IMR-90 (cell line): ENCODE data around the gene TMCO2.

Source experiments
- CHD1 ChIP-seq: IDR thresholded peaks from 2 replicates; pipeline ENCODE4 v1.6.1; 2012; ENCODE audit warnings: low read depth, low read length, improper control_type of control experiment
- MAFK ChIP-seq: IDR thresholded peaks from 2 replicates; pipeline ENCODE4 v1.6.1; 2012; ENCODE audit warnings: low read depth, low read length, improper control_type of control experiment
- POLR2A ChIP-seq: IDR thresholded peaks from 2 replicates; pipeline ENCODE4 v1.6.1; 2012; ENCODE audit warnings: mild to moderate bottlenecking, low read depth, low read length
- RFX5 ChIP-seq: IDR thresholded peaks from 2 replicates; pipeline ENCODE4 v1.8.0; 2012; ENCODE audit warnings: low read depth, mild to moderate bottlenecking, low read length, moderate library complexity
- SMC3 ChIP-seq: fragments of 150-350 bp; IDR thresholded peaks from 2 replicates; pipeline ENCODE4 v1.6.1; 2016; ENCODE audit warnings: low read depth, mild to moderate bottlenecking, antibody characterized with exemption, low read length, moderate library complexity
- TF ChIP-seq, protein P1 (sequence below): conservative IDR thresholded peaks from 2 replicates; pipeline ENCODE4 v1.5.1; 2012; ENCODE audit warnings: mild to moderate bottlenecking, low read depth, low read length, improper control_type of control experiment

DNA sequence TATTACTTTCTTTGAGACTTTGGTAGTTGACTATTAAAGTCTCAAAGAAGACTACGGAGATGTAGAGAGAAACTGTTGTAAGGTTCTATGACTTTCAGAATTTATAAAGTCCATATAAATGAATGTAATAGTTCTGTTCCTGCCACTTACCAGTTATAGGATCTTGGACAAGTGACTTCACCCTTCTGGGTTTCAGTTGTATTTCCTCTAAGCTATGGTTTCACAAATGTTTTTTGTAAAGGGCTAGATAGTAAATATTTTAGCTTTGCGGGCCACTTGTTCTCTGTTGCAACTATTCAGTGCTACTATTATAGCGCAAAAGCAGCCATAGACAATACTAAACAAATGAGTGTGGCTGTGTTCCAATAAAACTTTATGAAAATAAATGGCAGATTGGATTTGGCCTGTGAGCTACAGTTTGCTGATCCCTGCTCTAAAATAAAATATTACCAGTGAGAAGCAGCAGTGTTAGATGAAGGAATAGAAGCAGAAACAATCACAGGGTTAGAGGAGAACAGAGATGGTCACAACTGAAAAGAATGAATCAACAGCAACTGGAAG, 25.0 kb downstream of the TMCO2 start:
- TF ChIP-seq POLR2A (no peak), CHD1 (no peak), RFX5 (no peak), SMC3 (no peak), MAFK (no peak)
- TF ChIP-seq, protein P1, sequence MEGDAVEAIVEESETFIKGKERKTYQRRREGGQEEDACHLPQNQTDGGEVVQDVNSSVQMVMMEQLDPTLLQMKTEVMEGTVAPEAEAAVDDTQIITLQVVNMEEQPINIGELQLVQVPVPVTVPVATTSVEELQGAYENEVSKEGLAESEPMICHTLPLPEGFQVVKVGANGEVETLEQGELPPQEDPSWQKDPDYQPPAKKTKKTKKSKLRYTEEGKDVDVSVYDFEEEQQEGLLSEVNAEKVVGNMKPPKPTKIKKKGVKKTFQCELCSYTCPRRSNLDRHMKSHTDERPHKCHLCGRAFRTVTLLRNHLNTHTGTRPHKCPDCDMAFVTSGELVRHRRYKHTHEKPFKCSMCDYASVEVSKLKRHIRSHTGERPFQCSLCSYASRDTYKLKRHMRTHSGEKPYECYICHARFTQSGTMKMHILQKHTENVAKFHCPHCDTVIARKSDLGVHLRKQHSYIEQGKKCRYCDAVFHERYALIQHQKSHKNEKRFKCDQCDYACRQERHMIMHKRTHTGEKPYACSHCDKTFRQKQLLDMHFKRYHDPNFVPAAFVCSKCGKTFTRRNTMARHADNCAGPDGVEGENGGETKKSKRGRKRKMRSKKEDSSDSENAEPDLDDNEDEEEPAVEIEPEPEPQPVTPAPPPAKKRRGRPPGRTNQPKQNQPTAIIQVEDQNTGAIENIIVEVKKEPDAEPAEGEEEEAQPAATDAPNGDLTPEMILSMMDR, result no peak
